Liver (tissue), 9 donors: ENCODE data around the gene SSTR1. TPM values are rescaled to one million over a fixed set of nuclear protein-coding genes. Genes with fewer than 3 reads are reported as not detected.

Experiments
- DNase-seq: peaks from one replicate; pipeline ENCODE4 v3.0.0-alpha.2; 2017; ENCODE audit warnings: low spot score
- H3K27ac ChIP-seq, 2 donors: one replicate each; pipeline ENCODE4 v1.7.0; 2013; ENCODE audit warnings: inconsistent platforms in 2 of 2, low read length in 2 of 2, control low read depth in 1 of 2, low read depth in 1 of 2, mild to moderate bottlenecking in 1 of 2
- H3K27me3 ChIP-seq, 4 donors: one replicate each; pipeline versions ENCODE4 v1.6.1 to v1.7.0; 2013; ENCODE audit warnings: low read length in 3 of 4, inconsistent platforms in 1 of 4, mild to moderate bottlenecking in 1 of 4, moderate library complexity in 1 of 4; ENCODE audit not compliant: control insufficient read depth in 4 of 4, insufficient read depth in 4 of 4
- H3K36me3 ChIP-seq, 4 donors: one replicate each; pipeline versions ENCODE4 v1.6.1 to v1.7.0; 2013; ENCODE audit warnings: low read length in 3 of 4, mild to moderate bottlenecking in 3 of 4, low read depth in 1 of 4, moderate library complexity in 1 of 4; ENCODE audit not compliant: control insufficient read depth in 4 of 4, insufficient read depth in 3 of 4
- H3K4me1 ChIP-seq, 4 donors: one replicate each; pipeline versions ENCODE4 v1.6.1 to v1.7.0; 2013; ENCODE audit warnings: low read length in 3 of 4, mild to moderate bottlenecking in 3 of 4, moderate library complexity in 1 of 4; ENCODE audit not compliant: control insufficient read depth in 4 of 4, insufficient read depth in 4 of 4
- H3K4me3 ChIP-seq, 3 donors: one replicate each; pipeline versions ENCODE4 v1.6.1 to v1.7.0; 2013; ENCODE audit warnings: low read length in 3 of 3, control low read depth in 1 of 3, low read depth in 1 of 3, mild to moderate bottlenecking in 1 of 3
- H3K9ac ChIP-seq, 2 donors: one replicate each; pipeline ENCODE4 v1.7.0; 2013; ENCODE audit warnings: low read length in 2 of 2, mild to moderate bottlenecking in 2 of 2, moderate library complexity in 2 of 2, control low read depth in 1 of 2, low read depth in 1 of 2
- H3K9me3 ChIP-seq, 4 donors: one replicate each; pipeline versions ENCODE4 v1.6.1 to v1.7.0; 2013; ENCODE audit warnings: low read length in 3 of 4; ENCODE audit not compliant: control insufficient read depth in 4 of 4
- EGR1 ChIP-seq, 2 donors: IDR thresholded peaks; 2 replicates each; pipeline ENCODE4 v1.6.1; 2016 to 2018; ENCODE audit warnings: antibody characterized with exemption in 2 of 2, low read depth in 2 of 2
- FOXA1 ChIP-seq: IDR thresholded peaks from 2 replicates; pipeline ENCODE4 v1.6.1; 2016; ENCODE audit warnings: antibody characterized with exemption
- FOXA2 ChIP-seq: IDR thresholded peaks from 2 replicates; pipeline ENCODE4 v1.6.1; 2016; ENCODE audit warnings: antibody characterized with exemption
- GABPA ChIP-seq, 2 donors: IDR thresholded peaks in 1 of 2; conservative IDR thresholded peaks in 1 of 2; 2 replicates each; pipeline ENCODE4 v1.6.1; 2016; ENCODE audit warnings: antibody characterized with exemption in 2 of 2, mild to moderate bottlenecking in 1 of 2, moderate library complexity in 1 of 2
- HNF4G ChIP-seq: IDR thresholded peaks from 2 replicates; pipeline ENCODE4 v1.6.1; 2016; ENCODE audit warnings: antibody characterized with exemption
- JUND ChIP-seq, 2 donors: IDR thresholded peaks; 2 replicates each; pipeline ENCODE4 v1.6.1; 2016; ENCODE audit warnings: antibody characterized with exemption in 2 of 2
- RAD21 ChIP-seq, 2 donors: IDR thresholded peaks; 2 replicates each; pipeline ENCODE4 v1.6.1; 2016; ENCODE audit warnings: antibody characterized with exemption in 2 of 2, mild to moderate bottlenecking in 2 of 2
- SP1 ChIP-seq: IDR thresholded peaks from 2 replicates; pipeline ENCODE4 v1.6.1; 2018; ENCODE audit warnings: antibody characterized with exemption, mild to moderate bottlenecking
- YY1 ChIP-seq: IDR thresholded peaks from 2 replicates; pipeline ENCODE4 v1.6.1; 2016; ENCODE audit warnings: antibody characterized with exemption, mild to moderate bottlenecking
- WGBS: extraction: QIAGEN DNeasy Blood & Tissue Kit; methylation state at CpG from one replicate; pipeline ENCODE4 v1.1.7; 2013; 5-methylcytosine and 5-hydroxymethylcytosine counted together
- polyA plus RNA-seq, 2 donors: library from polyadenylated mRNA; stranded (reverse) in 1 of 2; unstranded in 1 of 2; fragments of 200-250 nt in 1 of 2; fragments of >200 nt in 1 of 2; fragmentation: Nextera tagmentation in 1 of 2; extraction: Ambion mirVana in 1 of 2; gene quantifications; one replicate each; pipeline versions ENCODE4 v1.2.1 to v1.2.3, GENCODE V29; 2013 to 2015
- total RNA-seq, 2 donors: library from RNA; depleted of rRNA; stranded (reverse); fragments of >200 nt; gene quantifications; one replicate each; pipeline ENCODE4 v1.2.3, GENCODE V29; 2014
- TF ChIP-seq, protein P1 (sequence below): IDR thresholded peaks from 2 replicates; pipeline ENCODE4 v1.6.1; 2016; ENCODE audit warnings: antibody characterized with exemption, mild to moderate bottlenecking
- TF ChIP-seq, protein P2 (sequence below): fragments of 150-350 bp; IDR thresholded peaks from 2 replicates; pipeline ENCODE4 v1.5.1; 2017; ENCODE audit warnings: improper control_type of control experiment, low read depth, low read length; ENCODE audit not compliant: missing input control
- TF ChIP-seq, protein P3 (sequence below): IDR thresholded peaks from 2 replicates; pipeline ENCODE4 v1.6.1; 2016; ENCODE audit warnings: antibody characterized with exemption
- TF ChIP-seq, protein P4 (sequence below): IDR thresholded peaks from 2 replicates; pipeline ENCODE4 v1.6.1; 2016; ENCODE audit warnings: antibody characterized with exemption
- TF ChIP-seq, protein P5 (sequence below): IDR thresholded peaks from 2 replicates; pipeline ENCODE4 v1.6.1; 2016; ENCODE audit warnings: antibody characterized with exemption
- donor health status: healthy.
- donor health status: healthy.
- donor health status: healthy.
- donor health status: healthy.
- donor health status: healthy.

The SSTR1 gene
- total and polyA plus RNA-seq, 4 donors: 0.23 to 3.6 (median 2.6) TPM

DNA sequence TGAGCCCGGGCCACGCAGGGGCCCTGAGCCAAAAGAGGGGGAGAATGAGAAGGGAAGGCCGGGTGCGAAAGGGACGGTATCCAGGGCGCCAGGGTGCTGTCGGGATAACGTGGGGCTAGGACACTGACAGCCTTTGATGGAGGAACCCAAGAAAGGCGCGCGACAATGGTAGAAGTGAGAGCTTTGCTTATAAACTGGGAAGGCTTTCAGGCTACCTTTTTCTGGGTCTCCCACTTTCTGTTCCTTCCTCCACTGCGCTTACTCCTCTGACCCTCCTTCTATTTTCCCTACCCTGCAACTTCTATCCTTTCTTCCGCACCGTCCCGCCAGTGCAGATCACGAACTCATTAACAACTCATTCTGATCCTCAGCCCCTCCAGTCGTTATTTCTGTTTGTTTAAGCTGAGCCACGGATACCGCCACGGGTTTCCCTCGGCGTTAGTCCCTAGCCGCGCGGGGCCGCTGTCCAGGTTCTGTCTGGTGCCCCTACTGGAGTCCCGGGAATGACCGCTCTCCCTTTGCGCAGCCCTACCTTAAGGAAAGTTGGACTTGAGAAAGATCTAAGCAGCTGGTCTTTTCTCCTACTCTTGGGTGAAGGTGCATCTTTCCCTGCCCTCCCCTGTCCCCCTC is 3.0 kb downstream of the SSTR1 start:
- TF ChIP-seq RAD21 (IDR thresholded peaks at IDR 0.05) (peak in 1 of 2 donors; percentile 51), FOXA2 (no peak), JUND (IDR thresholded peaks at IDR 0.05) (no peak)
- TF ChIP-seq, protein P1, sequence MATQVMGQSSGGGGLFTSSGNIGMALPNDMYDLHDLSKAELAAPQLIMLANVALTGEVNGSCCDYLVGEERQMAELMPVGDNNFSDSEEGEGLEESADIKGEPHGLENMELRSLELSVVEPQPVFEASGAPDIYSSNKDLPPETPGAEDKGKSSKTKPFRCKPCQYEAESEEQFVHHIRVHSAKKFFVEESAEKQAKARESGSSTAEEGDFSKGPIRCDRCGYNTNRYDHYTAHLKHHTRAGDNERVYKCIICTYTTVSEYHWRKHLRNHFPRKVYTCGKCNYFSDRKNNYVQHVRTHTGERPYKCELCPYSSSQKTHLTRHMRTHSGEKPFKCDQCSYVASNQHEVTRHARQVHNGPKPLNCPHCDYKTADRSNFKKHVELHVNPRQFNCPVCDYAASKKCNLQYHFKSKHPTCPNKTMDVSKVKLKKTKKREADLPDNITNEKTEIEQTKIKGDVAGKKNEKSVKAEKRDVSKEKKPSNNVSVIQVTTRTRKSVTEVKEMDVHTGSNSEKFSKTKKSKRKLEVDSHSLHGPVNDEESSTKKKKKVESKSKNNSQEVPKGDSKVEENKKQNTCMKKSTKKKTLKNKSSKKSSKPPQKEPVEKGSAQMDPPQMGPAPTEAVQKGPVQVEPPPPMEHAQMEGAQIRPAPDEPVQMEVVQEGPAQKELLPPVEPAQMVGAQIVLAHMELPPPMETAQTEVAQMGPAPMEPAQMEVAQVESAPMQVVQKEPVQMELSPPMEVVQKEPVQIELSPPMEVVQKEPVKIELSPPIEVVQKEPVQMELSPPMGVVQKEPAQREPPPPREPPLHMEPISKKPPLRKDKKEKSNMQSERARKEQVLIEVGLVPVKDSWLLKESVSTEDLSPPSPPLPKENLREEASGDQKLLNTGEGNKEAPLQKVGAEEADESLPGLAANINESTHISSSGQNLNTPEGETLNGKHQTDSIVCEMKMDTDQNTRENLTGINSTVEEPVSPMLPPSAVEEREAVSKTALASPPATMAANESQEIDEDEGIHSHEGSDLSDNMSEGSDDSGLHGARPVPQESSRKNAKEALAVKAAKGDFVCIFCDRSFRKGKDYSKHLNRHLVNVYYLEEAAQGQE: peak; percentile 22
- TF ChIP-seq, protein P2, sequence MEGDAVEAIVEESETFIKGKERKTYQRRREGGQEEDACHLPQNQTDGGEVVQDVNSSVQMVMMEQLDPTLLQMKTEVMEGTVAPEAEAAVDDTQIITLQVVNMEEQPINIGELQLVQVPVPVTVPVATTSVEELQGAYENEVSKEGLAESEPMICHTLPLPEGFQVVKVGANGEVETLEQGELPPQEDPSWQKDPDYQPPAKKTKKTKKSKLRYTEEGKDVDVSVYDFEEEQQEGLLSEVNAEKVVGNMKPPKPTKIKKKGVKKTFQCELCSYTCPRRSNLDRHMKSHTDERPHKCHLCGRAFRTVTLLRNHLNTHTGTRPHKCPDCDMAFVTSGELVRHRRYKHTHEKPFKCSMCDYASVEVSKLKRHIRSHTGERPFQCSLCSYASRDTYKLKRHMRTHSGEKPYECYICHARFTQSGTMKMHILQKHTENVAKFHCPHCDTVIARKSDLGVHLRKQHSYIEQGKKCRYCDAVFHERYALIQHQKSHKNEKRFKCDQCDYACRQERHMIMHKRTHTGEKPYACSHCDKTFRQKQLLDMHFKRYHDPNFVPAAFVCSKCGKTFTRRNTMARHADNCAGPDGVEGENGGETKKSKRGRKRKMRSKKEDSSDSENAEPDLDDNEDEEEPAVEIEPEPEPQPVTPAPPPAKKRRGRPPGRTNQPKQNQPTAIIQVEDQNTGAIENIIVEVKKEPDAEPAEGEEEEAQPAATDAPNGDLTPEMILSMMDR: peak; percentile 14
- H3K4me1 ChIP-seq: peaks cover 4 to 40% (median 26%) of the 10 kb centered on the region in 4 donors
- no peaks in the 10 kb centered on the region for H3K27me3 ChIP-seq
- no peak for DNase-seq
- no peak overlapping the region for H3K9ac ChIP-seq
- peak overlapping the region; percentile 20 to 43 (median 20) for H3K4me3 ChIP-seq
- no peak overlapping the region for H3K27ac ChIP-seq
- 19% methylated on average over 29 of the region's 29 CpGs for WGBS
- no peaks in the 10 kb centered on the region for H3K36me3 ChIP-seq
- no peaks in the 10 kb centered on the region for H3K9me3 ChIP-seq

DNA sequence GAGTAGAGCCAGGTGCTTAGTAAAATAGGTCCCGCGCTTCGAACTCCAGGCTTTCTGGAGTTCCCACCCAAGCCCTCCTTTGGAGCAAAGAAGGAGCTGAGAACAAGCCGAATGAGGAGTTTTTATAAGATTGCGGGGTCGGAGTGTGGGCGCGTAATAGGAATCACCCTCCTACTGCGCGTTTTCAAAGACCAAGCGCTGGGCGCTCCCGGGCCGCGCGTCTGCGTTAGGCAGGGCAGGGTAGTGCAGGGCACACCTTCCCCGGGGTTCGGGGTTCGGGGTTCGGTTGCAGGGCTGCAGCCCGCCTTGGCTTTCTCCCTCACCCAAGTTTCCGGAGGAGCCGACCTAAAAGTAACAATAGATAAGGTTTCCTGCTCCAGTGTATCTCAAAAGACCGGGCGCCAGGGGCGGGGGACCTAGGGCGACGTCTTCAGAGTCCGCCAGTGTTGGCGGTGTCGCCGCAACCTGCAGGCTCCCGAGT is 3.6 kb downstream of the SSTR1 start:
- Histone ChIP-seq H3K9me3 (no peaks in the 10 kb centered on the region), H3K4me1 (peaks cover 4 to 40% (median 26%) of the 10 kb centered on the region in 4 donors), H3K4me3 (peak overlapping the region in 1 of 3 donors; percentile 43), H3K27ac (no peak overlapping the region), H3K36me3 (no peaks in the 10 kb centered on the region), H3K9ac (no peak overlapping the region), H3K27me3 (no peaks in the 10 kb centered on the region)
- WGBS: 31% methylated on average over 34 of the region's 34 CpGs
- no peak for DNase-seq
- TF ChIP-seq FOXA1 (no peak), YY1 (no peak), RAD21 (IDR thresholded peaks at IDR 0.05) (no peak), SP1 (no peak), GABPA (IDR thresholded peaks at IDR 0.05 in 1 of 2, conservative IDR thresholded peaks at IDR 0.05 in 1 of 2) (no peak), EGR1 (IDR thresholded peaks at IDR 0.05; ENCODE audit: low read depth in 2 of 2) (no peak), HNF4G (no peak)
- TF ChIP-seq, protein P3, sequence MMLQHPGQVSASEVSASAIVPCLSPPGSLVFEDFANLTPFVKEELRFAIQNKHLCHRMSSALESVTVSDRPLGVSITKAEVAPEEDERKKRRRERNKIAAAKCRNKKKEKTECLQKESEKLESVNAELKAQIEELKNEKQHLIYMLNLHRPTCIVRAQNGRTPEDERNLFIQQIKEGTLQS: no peak
- TF ChIP-seq, protein P4, sequence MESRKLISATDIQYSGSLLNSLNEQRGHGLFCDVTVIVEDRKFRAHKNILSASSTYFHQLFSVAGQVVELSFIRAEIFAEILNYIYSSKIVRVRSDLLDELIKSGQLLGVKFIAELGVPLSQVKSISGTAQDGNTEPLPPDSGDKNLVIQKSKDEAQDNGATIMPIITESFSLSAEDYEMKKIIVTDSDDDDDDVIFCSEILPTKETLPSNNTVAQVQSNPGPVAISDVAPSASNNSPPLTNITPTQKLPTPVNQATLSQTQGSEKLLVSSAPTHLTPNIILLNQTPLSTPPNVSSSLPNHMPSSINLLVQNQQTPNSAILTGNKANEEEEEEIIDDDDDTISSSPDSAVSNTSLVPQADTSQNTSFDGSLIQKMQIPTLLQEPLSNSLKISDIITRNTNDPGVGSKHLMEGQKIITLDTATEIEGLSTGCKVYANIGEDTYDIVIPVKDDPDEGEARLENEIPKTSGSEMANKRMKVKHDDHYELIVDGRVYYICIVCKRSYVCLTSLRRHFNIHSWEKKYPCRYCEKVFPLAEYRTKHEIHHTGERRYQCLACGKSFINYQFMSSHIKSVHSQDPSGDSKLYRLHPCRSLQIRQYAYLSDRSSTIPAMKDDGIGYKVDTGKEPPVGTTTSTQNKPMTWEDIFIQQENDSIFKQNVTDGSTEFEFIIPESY: no peak
- TF ChIP-seq, protein P5, sequence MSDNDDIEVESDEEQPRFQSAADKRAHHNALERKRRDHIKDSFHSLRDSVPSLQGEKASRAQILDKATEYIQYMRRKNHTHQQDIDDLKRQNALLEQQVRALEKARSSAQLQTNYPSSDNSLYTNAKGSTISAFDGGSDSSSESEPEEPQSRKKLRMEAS: no peak
